ENCODE data around the gene DCBLD2. TPM values are rescaled to one million over a fixed set of nuclear protein-coding genes. Genes with fewer than 3 reads are reported as not detected.

DCBLD2 gene
- total RNA-seq, 1 donor from 2014 or later, result 553 TPM

DNA sequence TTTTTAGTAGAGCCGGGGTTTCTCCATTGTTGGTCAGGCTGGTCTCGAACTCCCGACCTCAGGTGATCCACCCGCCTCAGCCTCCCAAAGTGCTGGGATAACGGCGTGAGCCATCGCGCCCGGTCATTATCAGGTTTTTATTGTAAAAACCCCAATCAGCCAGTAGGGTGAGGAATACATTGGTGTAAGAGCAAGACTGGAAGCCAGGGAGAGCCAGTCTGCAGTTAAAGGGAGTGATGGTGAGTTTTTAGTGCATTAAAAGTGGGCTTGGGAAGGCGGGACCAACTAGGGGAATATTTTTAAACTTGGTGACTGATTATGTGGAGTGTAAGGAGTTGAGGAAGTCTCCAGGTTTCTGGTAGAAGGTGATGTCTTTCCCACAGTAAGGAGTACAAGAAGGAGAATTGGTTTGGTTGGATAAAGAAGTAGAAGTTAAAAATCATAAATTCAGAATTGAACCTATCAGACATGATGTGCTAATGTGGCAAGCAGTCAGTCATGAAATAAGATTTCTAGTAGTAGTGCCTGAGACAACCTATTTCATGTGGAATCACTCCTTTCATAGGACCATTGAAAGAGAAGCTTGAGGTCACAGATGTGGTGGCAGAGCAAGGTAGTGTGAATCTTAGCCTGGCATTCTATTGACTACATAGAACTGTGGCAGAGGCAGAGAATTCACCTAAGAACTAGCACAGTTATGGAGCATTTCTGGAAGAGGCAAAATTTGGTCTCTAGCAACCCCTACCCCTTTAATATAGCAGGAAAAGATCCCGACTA, 2.4 kb upstream of the DCBLD2 start:
- no peak for DNase-seq (ENCODE audit: low read depth)
- Histone ChIP-seq H3K36me3 (ENCODE audit: control insufficient read depth, insufficient read depth, low read length) (no peaks in the 10 kb centered on the region), H3K27me3 (ENCODE audit: control insufficient read depth, insufficient read depth, low read length) (no peaks in the 10 kb centered on the region), H3K4me3 (ENCODE audit: low read depth, low read length) (no peak overlapping the region)
- TF ChIP-seq, protein P1, sequence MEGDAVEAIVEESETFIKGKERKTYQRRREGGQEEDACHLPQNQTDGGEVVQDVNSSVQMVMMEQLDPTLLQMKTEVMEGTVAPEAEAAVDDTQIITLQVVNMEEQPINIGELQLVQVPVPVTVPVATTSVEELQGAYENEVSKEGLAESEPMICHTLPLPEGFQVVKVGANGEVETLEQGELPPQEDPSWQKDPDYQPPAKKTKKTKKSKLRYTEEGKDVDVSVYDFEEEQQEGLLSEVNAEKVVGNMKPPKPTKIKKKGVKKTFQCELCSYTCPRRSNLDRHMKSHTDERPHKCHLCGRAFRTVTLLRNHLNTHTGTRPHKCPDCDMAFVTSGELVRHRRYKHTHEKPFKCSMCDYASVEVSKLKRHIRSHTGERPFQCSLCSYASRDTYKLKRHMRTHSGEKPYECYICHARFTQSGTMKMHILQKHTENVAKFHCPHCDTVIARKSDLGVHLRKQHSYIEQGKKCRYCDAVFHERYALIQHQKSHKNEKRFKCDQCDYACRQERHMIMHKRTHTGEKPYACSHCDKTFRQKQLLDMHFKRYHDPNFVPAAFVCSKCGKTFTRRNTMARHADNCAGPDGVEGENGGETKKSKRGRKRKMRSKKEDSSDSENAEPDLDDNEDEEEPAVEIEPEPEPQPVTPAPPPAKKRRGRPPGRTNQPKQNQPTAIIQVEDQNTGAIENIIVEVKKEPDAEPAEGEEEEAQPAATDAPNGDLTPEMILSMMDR (IDR thresholded peaks at IDR 0.05; ENCODE audit: insufficient read depth, low read length, poor library complexity, severe bottlenecking), result peak; percentile 18

DNA sequence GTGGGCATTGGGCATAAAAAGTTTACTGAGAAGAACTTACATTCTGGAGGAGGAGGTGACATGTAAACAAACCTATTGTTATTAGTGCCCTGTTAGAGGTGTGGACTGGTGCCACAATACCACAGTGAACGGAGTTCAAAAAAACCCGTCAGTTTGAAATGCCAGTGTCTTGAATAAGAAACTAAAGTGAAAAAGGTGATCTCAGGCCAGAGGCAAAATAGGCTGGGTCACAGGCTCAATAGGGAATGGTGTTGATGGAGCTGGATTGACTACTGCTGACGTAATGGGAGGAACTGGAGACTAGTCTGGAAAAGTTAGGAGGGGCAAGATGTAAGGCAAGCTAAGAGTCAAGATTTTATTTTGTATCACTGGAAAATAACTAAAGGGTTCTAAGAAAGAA, 1.6 kb upstream of the DCBLD2 start:
- Histone ChIP-seq H3K36me3 (ENCODE audit: control insufficient read depth, insufficient read depth, low read length) (no peaks in the 10 kb centered on the region), H3K4me3 (ENCODE audit: low read depth, low read length) (peak overlapping the region; percentile 54), H3K27me3 (ENCODE audit: control insufficient read depth, insufficient read depth, low read length) (no peaks in the 10 kb centered on the region)
- DNase-seq (ENCODE audit: low read depth), result peak; percentile 59
- TF ChIP-seq, protein P1 (IDR thresholded peaks at IDR 0.05; ENCODE audit: insufficient read depth, low read length, poor library complexity, severe bottlenecking), result no peak

DNA sequence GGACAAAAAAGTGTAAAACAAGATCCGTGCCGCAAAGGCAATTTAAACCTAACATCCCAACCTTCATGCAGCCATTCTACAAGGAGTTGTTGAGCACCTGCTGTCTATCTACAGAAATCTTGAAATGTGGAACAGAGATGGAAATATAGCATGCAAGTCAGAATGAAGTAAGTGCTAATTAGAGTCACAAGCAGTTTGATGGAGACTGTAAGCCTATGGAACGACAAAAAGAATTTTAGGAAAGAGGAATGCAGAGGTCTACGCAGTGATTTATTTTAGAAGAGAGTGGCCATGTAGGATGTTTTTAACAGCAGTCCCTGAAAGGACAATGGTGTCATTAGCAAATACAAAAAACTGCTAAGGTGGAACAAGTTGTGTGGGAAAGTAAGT, 851 bp upstream of the DCBLD2 start:
- Histone ChIP-seq H3K36me3 (ENCODE audit: control insufficient read depth, insufficient read depth, low read length) (no peaks in the 10 kb centered on the region), H3K4me3 (ENCODE audit: low read depth, low read length) (peak overlapping the region; percentile 54), H3K27me3 (ENCODE audit: control insufficient read depth, insufficient read depth, low read length) (no peaks in the 10 kb centered on the region)
- TF ChIP-seq, protein P1 (IDR thresholded peaks at IDR 0.05; ENCODE audit: insufficient read depth, low read length, poor library complexity, severe bottlenecking), result no peak
- DNase-seq (ENCODE audit: low read depth), result no peak

DNA sequence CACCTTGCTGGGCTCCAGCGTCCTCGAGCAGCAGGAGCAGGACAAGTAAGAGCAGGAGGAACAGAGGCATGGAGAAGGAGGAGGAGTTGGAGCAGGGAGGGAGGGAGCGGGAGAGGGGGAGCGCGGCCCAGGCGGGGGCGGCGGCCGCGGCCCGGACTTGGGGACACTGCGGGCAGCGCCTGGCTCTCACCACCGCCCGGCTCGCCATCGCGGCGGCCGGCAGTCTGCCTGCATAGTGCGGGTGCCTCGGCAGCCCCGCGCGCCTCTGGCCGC, 440 bp downstream of the DCBLD2 start:
- Histone ChIP-seq H3K4me3 (ENCODE audit: low read depth, low read length) (peak overlapping the region; percentile 96), H3K36me3 (ENCODE audit: control insufficient read depth, insufficient read depth, low read length) (no peaks in the 10 kb centered on the region), H3K27me3 (ENCODE audit: control insufficient read depth, insufficient read depth, low read length) (no peaks in the 10 kb centered on the region)
- DNase-seq (ENCODE audit: low read depth), result no peak
- TF ChIP-seq, protein P1 (IDR thresholded peaks at IDR 0.05; ENCODE audit: insufficient read depth, low read length, poor library complexity, severe bottlenecking), result no peak

DNA sequence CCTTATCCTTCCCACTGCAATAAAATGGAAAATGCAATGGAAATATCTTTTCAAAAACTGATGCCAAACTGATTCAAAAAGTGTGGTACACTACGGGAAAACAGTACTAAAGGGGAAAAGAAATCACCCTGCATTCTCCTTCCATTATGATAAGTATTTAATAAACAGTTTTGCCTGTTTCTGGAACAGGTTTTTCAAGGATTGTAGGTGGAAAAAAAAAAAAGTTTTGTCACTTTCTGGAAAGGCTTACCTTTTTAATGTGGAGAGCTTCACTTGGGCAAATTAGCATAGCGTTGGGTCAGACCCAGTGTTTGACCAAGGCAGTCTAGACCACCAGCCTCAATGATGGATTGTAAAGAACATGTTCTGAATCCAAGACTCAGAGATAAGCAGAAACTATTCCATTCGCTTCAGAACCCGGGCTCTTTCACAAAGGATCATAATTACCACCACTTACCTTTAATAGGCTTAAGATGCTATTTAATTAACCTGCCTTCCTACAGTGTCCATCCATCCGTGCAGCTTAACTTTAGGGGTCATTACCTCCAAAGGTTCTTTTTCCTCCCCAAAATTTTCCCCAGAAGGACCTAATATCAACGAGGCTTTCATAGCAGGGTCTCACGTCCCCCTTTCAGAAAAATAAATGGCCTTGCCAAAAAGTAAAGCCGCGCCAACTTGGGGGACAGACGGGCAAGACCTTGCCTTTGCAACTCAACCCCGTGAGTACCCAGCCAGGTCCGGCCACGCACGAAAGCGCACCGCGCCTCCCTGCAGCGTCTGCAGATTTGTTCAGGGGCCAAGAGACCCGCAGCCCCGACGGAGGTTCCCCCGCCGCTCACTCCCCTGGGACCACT, 1.0 kb downstream of the DCBLD2 start:
- no peaks in the 10 kb centered on the region for H3K27me3 ChIP-seq (ENCODE audit: control insufficient read depth, insufficient read depth, low read length)
- TF ChIP-seq, protein P1 (IDR thresholded peaks at IDR 0.05; ENCODE audit: insufficient read depth, low read length, poor library complexity, severe bottlenecking), result no peak
- peak overlapping the region; percentile 96 for H3K4me3 ChIP-seq (ENCODE audit: low read depth, low read length)
- H3K36me3 ChIP-seq (ENCODE audit: control insufficient read depth, insufficient read depth, low read length), result no peaks in the 10 kb centered on the region
- DNase-seq (ENCODE audit: low read depth), result no peak

Data from kidney epithelial cell (primary cell).